ENCODE data around the gene TMEM178B.

The TMEM178B gene

GRCh38 chr7:141225916-141226618 lies 152.2 kb downstream of the TMEM178B start:
- no peak for DNase-seq

DNA sequence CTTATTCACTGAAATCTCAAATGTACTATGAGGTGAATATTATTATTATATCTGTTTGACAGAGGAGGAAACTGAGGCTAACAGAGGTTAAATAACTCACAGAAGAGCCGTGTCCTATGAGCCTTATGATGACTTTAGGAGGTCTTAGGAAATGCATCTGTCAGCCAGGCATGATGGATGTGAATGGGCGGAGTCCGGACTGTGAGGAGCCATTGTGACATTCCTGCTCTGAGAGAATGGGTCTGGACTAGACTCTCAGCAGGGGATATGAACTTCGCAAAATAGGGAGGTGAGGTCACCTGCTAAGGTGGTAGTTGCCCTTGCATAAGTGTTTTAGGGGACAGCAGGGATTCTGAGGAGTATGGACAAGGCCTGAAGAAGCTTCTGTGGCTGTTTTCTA lies 153.6 kb downstream of the TMEM178B start:
- DNase-seq, result no peak

DNA sequence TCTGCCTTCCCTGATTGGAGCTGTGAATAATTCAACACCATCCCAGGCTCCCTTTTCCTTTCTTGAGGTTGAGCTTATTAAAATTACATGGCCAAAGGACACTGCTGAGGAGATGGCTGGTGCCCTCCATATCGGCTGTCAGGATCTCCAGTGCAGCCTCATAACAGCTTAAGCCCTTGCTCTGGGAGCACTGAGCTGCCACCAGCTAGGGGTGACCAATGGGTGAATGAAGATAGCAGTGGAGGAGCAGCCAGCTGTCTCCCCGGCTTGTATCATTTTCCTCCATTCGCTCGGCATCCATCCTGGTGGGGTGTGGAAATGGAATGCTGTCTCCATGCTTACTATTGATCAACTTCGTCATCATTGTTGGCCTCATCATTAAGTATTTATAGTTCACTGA lies 154.6 kb downstream of the TMEM178B start:
- no peak for DNase-seq

GRCh38 chr7:141231018-141231792 lies 157.3 kb downstream of the TMEM178B start:
- DNase-seq, result no peak

DNA sequence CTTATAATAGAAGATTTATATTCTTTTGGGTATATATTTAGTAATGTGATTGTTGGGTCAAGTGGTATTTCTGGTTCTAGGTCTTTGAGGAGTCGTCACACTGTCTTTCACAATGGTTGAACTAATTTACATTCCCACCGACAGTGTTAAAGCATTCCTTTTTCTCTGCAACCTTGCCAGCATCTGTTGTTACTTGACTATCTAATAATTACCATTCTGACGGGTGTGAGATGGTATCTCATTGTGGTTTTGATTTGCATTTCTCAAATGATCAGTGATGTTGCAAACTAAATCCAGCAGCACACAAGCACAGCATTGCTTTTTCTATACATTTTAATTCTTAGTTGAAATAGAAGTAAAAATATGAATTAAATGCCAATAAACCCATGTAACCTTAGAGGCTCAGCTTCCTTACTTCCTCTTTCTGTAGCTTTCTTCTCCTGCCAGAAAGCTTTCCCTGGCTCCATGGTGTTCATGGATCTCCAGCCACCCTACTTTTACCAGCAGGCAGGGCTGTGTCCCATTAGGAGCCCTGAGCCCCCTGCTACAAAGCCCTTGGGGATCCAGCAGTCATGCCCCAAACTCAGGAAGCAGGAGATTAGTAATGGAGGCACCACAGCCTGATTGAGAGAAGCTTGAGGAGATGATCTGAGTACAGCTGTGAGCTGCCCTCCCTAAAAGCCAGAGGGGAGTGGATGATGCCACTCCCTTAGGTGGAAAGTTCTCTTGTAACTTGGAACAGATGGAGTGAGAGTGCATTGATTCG lies 158.6 kb downstream of the TMEM178B start:
- DNase-seq, result no peak

- DNase-seq, result no peak
These were observed 160.7 kb downstream of the TMEM178B start for GRCh38 chr7:141234335-141235105.

- DNase-seq, result no peak
These were observed 161.8 kb downstream of the TMEM178B start for GRCh38 chr7:141235656-141236055.

DNA sequence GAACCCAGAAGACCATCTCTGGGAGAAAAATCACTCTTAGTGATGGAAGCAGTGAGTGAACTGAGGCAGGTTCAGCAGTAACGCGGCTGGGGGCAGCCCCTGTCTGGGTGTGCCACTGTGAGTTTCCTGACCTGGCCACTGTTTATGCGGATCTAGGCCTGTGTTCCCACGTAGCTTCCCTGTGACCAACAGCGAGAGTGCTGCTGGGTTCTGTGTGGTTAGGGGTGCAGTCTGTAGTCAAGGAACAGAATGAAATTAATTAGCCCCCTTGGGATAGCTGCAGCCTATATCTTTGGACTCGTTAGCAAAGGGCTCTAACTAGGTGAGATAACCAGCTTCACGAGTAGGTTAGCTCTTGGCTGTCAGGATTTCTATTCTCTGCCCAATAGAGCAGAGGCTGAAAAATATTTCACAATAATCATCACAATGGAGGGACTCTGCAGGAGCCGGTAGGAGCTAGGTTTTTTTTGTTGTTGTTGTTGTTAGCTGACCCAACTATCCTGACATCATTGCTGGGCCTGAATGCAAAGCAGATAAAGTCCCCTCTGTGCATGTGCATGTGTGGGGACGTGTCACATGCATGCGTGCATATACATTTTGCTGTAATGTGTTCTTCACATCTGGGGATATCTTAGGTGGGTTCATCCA lies 164.9 kb downstream of the TMEM178B start:
- no peak for DNase-seq

DNA sequence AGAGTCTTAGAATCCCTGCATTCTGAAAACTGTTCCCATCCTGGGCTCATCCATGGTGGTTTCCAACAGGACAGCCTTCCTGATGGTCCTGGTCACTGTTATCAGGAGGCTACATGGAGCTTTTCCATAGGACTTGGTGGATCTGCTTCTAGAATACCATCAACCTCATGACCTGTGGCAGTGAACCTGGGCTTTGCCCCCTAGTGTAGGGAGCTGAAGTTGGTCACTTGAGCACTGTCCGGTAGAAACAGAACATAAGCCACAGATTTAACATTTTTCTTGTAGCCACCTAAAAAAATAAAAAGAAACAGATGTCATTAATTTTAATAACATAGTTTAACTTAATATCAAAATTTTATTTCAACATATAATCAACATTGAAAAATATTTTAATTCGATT lies 165.8 kb downstream of the TMEM178B start:
- DNase-seq, result no peak

DNA sequence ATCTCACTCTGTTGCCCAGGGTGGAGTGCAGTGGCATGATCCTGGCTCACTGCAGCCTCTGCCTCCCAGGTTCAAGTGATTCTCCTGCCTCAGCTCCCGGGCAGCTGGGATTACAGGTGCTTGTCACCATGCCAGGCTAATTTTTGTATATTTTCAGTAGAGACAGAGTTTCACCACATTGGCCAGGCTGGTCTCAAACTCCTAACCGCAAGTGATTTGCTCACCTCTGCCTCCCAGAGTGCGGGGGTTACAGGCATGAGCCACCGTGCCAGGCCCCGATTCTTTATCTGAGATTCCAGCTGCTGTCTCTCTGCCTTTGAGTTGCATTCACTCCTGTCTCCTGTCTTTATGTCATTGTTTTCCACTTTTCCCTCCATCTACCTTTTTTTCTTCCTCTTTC lies 168.7 kb downstream of the TMEM178B start:
- no peak for DNase-seq

- DNase-seq, result no peak
These were observed 169.5 kb downstream of the TMEM178B start for GRCh38 chr7:141243368-141243767.

DNA sequence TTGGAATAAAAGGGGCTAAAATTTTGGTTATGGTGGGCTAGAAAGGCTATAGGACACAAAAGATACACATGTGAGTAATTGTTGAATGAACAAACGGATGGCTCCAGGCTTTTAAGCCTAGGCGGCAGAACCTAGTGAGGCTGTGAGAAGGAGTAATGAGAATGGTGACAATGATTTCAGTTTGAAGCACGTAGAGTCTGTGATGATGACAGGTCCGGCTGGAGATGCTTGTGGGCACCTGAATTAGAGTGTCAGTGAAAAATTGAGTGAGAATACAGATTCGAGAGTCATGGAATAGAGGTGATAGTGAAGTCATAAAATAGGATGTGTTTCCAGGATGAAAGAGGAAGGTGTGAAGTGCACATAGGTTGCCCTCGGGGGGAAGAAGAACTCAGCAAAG lies 170.6 kb downstream of the TMEM178B start:
- no peak for DNase-seq

GRCh38 chr7:141246426-141246825 lies 172.6 kb downstream of the TMEM178B start:
- no peak for DNase-seq

DNA sequence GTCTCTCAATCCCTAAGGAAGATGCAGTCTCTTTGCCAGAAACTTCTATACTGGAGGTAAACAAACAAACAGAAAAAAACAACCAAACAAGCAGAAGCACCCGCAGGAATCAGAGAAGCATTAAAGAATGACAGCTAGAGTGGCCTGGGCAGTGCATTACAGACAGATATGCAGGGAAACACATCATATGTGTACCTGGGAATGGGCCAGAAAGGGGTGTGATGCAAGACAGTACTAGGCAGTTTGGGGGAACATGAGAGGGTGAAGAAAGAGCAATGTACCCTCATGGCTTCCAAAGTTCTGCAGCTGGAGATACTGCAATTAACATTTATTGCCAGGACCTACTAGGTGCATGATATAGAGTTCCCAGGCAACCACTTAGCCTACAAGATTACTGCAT lies 177.3 kb downstream of the TMEM178B start:
- DNase-seq, result no peak

GRCh38 chr7:141251957-141252356 lies 178.1 kb downstream of the TMEM178B start:
- no peak for DNase-seq

- no peak for DNase-seq
These were observed 183.7 kb downstream of the TMEM178B start for GRCh38 chr7:141257597-141257996.

- DNase-seq, result no peak
These were observed 184.7 kb downstream of the TMEM178B start for GRCh38 chr7:141258559-141258958.

DNA sequence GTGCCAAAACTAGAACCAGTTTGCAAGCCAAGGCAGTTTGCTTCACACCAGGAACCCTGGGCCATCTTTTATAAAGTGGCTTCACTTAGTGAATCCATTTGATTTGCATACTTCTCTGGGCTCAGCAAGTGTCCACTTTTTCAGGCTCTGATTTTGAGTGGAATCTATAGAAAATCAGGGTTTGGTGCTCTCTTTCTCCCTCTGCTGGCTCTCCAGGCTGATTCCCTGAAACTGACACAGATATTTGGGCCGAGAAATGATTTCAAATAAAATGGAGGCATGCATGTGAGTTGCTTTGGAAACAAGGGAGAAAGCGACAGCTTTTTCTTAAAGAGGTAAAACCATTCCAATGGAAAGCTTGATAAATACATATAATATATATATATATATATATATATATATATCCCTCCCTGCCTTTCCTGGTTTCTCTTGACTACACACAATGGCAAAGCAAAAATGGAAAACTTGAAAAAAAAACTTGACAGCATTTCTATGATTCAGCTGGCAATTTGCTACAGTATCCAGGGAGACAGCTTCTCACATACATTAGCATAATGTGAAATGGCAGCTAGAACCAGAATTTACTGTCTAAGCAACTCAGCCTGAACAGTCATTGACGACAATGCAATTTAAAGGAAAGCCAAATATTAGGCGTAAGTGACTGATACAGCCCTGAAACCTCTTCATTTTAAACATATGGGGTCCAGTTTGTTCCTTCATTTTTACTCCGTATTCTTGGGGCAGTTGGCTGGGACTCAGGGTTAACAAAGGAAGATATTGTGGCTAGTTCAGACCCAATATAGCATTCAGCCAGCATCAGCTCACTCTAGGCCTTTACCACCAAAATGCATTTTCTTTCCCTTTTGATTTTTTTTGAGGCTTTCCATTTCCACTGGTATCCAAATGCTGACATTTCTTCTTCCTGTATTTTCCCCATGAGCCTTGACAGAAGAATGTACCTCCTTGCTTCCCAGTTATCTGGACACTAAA lies 188.5 kb downstream of the TMEM178B start:
- no peak for DNase-seq

GRCh38 chr7:141263508-141263907 lies 189.6 kb downstream of the TMEM178B start:
- no peak for DNase-seq

DNA sequence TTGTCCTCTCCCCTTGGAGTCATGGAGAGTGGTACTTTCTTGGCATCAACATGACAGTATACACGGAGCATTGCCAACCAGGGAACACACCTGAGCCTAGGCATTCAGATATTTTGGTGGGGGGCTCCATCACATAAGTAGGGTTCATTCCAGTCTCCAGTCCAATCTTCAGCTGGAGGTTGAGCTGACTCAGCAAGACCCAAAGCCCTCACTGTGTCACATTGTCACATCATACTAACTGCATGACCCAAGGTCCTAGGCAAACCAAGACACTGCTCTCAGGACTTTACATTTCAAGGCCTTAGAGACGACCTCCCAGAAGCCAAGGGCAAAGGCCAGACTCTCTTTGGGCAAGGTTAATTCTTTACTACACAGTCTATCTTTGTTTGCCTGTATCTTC lies 190.1 kb downstream of the TMEM178B start:
- no peak for DNase-seq

- DNase-seq, result no peak
These were observed 190.6 kb downstream of the TMEM178B start for GRCh38 chr7:141264511-141264910.
